ENCODE data around the gene GNB5.
"Not testable (repeated sequence)": the region's sequence is repeated elsewhere in the genome, so short reads cannot be mapped to it uniquely, and the experiment has no call there.

GNB5 gene

DNA sequence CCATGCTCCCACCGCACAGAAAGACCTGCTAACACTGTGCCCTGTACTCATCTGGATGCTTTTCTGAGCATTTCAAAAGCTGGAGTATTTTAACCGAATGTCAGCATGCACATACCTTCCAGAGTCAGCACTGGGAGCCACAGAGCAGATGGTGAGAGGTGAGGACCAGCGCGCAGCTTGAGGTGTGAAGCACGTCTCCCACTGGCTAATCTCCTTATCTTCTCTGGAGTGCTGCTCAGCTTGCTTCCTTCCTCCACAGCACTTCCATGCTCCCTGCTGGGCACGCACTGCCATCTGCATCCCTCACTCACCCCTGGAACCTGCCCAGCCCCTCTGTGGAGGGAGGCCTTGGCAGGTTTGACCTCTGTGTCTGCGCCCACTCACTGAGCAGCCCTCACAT is at the start of gene GNB5:
Gene GNB5, minus strand, starts transcription at position 186 of the 400 bp plus-strand sequence. CDS start 6,716 bp downstream, outside the sequence.
- DNase-seq (ENCODE audit: low read depth in 1 of 2, low spot score in 1 of 2): no peak

DNA sequence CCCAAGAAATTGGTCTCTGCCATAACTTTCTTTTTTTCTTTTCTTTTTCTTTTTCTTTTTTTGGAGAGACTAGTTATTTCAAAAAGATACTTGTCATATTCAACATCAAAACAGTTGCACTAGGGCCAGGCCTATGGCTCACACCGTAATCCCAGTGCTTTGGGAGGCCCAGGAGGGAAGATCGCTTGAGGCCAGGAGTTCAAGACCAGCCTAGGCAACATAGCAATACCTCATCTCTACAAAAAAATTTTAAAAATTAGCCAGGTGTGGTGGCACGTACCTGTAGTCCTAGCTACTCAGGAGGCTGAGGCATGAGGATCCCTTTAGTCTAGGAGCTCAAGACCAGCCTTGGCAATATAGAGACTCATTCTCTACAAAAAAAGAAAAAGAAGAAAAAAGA is 49.0 kb upstream of the GNB5 start:
- DNase-seq (ENCODE audit: low read depth in 1 of 2, low spot score in 1 of 2): no peak

DNA sequence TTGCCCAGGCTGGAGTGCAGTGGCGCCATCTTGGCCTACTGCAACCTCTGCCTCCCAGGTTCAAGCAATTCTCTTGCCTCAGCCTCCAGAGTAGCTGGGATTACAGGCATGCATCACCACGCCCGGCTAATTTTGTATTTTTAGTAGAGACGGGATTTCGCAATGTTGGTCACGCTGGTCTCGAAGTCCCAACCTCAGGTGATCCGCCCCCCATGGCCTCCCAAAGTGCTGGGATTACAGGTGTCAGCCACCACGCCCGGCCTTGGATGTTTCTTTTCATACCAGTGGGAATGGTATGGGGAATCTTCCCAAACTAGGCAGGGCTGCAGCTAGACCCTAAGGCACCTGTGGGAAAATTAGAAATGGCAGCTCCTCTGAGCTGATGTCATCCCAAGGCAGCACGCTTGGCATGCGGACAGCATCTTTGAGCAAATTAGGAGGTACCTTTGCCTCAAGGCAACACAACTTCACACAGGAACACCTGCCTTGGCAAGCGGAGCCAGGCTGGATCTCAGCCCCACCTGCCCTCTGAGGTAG is 47.9 kb upstream of the GNB5 start:
- not testable (repeated sequence) for DNase-seq (ENCODE audit: low read depth in 1 of 2, low spot score in 1 of 2)

DNA sequence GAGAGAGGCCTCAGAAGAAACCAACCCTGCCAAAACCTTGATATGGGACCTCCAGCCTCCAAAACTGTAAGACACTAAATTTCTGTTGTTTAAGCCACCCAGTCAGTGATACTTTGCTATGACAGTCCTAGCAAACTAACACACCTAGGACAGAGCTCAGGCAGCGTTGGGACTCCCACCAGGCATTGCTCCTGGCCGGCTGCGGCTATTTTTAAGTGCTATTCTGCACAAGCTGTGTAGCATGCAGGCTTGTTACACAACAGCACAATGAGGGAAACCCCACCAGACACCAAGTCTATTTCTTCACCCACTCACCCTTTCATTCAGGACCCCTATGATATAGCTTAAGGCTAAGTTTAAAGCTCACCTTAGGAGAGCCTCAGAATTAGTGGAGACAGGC is 47.0 kb upstream of the GNB5 start:
- no peak for DNase-seq (ENCODE audit: low read depth in 1 of 2, low spot score in 1 of 2)

DNA sequence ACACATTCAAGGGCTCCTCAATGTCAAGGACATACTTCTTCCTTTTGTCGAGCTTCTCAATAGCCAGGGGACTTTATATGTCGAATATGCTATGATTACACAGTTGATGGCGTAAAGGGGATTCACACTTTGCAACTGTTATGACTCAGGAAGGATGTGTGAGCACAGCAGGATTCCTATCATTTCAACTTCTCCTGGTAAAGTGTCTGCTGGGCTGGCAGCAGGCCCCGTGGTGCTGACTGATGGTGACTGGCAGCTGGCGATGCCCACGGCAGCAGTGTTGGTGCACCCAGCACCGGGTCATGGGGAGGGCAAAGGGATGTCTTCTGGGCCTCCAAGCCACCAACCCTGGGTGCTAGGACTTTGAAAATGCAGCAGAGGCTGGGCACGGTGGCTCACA is 44.8 kb upstream of the GNB5 start:
- DNase-seq (ENCODE audit: low read depth in 1 of 2, low spot score in 1 of 2): no peak

DNA sequence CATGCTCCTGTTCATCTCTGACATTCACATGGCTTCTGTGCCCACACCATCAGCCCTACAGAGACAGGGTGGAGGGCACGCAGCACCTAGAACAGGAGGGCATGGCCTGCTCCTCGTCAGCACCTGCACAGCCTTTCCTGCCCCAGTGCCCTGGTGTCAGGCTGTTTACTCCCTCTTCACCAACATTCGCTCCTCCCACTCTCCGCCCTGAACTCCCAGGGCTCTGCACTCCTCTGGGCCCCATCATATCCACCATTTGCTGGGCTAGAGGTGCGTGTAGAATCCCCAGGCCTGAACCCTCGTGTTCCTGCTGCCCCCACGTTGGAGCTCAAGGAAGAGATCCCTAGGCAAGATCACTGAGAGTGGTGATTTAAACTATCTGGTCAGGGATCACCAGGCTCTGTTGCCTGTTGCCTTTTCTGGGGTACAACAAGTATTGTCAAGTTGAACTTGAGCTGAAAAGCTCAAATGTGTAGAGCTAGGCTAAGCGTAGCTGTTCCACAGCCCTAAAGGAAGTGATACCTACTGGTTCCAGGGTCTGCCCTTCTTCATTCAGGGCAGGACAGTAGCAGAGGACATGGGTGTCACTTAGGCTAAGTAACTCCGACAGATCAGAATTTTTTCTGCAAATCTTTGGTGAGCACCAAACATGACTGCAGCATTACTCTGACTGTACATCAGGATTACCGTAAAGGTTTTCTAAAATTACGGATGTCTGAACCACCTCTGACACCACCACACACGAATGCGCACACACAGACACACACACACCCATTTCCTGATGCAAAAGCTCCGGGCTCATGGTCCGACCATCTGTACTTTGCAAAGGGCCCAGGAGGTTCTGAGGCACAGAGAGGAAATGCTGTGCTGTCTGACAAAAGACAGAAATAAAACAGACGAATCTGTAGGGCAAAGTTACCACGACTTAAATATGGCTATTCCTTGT is 43.7 kb upstream of the GNB5 start:
- DNase-seq (ENCODE audit: low read depth in 1 of 2, low spot score in 1 of 2): no peak

DNA sequence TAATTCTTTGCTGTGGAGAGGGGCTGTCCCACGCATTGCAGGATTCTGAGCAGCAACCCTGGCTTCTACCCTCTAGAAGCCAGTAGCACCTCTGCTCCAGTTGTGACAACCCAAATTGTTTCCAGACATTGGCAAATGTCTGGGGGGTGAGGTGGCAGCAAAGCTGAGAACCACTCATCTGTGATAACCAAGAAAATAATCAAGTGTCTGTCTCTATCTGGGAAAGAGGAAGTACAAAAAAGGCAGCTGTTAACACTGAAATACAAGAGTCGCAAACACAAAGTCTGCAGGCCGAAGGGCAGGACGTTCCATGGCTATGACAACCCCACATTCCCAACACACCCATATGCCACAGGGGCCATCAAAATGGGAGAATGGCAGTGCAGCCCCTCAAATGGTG is 42.2 kb upstream of the GNB5 start:
- DNase-seq (ENCODE audit: low read depth in 1 of 2, low spot score in 1 of 2): no peak

DNA sequence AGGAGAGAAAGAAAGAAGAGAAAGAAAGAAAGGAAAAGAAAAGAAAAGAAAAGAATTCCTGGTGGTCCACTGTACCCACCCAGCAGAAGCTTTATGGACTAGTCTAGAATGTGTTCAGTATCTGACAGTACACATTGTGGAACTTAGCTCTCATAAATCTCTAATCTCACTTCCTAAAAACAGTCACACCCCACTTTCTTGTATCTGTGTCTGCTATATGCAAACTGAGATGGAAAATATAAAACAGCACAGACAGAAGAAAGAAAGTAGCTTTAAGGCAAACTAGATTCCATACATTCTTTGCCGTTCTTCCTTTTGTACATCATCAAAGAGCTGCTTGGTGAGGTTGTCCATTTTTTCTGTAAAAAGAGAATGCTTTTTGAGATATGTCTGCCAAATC is 41.1 kb upstream of the GNB5 start:
- no peak for DNase-seq (ENCODE audit: low read depth in 1 of 2, low spot score in 1 of 2)

DNA sequence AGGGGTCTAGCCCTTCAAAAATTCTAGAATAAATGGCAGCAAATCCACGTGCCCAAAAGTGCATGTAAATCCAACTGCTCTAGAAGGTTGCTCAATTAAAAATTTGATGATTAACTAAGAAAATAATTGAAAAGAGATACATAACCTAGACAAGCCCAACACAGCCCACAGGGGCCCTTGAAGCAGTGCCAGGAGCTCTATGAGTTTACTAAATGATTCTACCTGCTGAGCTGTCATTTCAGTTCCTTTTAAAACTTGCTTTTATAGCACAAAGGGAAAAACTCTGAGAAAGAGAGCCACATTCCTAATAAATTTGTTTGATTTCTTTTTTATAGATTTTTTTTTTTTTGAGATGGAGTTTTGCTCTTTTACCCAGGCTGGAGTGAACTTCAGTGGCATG is 38.9 kb upstream of the GNB5 start:
- DNase-seq (ENCODE audit: low read depth in 1 of 2, low spot score in 1 of 2): no peak

DNA sequence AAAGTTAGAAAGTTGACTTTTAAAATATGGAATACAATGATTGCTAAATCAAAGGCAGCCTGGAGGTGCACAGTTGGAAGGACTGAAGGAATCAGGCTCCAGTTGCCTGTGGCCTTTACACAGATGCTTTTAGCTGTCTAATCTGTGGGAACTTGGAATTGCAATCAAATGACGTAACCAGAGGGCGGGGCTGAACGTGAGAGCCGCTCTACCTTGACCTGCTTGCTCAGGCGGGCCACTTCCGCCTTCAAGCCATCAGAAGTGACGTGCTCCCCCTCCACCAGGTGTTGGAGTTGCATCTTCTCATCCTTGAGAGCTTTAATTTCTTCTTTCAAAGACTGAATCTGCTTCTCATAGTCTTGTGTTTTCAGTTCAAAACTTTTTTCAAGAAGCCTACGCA is 37.7 kb upstream of the GNB5 start:
- DNase-seq (ENCODE audit: low read depth in 1 of 2, low spot score in 1 of 2): no peak

DNA sequence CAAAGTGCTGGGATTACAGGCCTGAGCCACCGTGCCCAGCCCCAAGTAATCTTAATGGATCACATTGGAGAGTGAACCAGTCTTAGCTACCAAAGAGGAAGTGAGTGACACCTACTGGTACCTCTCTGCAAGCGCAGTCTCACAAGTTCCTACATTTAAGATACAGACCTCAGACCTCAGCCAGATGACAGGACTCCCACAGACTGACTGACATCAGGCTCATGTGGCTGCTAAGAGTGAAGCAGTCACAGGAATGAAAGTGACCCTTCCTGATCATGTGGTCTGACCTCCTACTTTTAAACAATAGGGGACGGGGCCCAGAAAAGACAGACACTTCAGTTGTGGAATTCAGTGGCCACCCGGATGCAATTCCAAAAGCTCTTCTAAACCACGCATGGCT is 36.3 kb upstream of the GNB5 start:
- peak in 1 of 2 donors; percentile 28 for DNase-seq (ENCODE audit: low read depth in 1 of 2, low spot score in 1 of 2)

DNA sequence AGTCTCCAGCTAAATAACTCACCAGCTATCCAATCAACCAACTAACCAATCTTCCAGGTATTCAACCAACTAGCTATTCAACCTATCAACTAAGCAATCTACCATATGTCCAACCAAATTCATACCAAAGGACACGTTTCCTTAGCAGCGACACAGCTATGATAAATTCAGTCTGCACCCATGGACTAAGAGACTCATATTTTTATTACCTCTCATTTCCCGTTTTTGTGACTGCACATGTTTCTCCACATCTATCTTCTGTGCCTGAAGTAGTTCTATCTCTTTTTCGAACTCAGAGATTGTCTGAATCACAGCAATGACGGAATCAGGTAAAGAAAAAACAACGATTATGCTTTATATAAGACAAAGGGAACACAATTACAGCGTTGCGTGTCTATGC is 34.0 kb upstream of the GNB5 start:
- DNase-seq (ENCODE audit: low read depth in 1 of 2, low spot score in 1 of 2): no peak

DNA sequence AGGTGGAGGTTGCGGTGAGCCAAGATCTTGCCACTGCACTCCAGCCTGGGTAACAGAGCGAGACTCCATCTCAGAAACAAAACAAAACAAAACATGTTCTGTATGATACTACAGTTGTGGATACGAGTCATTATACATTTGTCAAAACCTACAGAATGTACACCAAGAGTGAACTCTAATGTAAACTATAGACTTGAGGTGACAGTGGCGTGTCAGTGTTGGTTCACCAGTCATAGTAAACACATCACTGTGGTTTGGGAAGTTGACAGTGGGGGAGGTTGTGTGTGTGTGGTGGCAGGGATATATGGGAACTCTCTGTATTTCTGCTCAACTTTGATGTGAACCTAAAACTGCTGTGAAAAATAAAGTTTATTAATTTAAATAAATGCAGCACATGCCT is 33.0 kb upstream of the GNB5 start:
- no peak for DNase-seq (ENCODE audit: low read depth in 1 of 2, low spot score in 1 of 2)

DNA sequence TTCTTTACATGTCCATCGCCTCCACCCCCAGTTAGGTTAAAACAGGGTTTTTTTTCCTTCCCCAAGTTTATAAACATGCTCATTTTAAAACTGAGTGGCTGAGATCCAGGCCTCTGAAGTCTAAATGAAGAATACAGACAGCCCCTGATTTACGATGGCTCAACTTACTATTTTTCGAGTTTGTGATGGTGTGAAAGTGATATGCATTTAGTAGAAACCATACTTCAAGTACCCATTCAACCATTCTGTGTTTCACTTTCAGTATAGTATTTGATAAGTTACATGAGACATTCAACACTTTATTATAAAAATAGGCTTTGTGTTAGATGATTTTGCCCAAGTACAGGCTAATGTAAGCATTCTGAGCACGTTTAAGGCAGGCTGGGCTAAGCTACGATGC is 30.5 kb upstream of the GNB5 start:
- DNase-seq (ENCODE audit: low read depth in 1 of 2, low spot score in 1 of 2): no peak

DNA sequence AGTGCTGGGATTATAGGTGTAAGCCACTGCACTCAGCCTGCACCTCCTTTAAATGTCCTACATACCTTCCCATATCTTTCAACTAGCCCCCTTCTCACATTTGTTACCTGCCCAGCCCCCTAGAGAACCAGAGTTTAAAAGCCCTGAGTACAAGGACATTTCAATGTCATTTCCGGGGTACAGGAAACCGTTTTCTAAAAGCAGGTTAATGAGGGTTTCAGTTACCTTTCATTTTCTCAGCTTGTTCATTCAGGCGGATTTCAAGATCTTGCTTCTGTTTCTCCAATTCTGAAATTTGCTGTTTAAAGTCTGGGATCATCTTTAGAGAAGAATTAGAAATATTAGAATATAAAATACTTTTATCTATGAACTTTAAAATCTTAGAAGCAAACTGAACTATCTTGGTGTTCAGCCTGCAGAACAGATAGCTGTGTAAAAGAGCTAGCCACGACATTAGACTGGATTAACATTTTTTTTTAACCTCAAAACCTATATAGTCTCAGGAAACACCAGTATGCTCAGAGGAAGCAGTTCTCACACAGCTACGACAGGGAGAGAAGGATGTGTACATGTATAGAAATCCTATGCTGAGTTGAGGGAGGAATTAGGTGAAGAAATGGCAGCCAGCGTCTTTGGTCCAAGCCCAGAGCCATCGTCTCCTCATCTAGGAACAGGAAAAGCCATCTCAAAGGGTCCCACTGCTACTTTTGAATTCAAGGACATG is 29.9 kb upstream of the GNB5 start:
- DNase-seq (ENCODE audit: low read depth in 1 of 2, low spot score in 1 of 2): no peak

DNA sequence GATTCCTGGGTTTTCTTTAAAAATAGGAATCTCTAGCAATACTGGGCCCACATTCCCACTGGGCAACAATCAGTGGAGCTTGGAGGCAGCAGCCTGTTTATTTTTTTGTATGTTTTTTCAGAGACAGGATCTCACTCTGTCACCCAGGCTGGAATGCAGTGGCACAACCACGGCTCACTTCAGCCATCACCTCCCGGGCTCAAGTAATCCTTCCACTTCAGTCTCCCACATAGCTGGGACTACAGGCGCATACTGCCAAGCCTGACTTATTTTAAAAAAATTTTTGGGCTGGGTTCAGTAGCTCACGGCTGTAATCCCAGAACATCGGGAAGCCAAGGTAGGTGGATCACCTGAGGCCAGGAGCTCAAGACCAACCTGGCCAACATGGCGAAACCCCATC is 29.1 kb upstream of the GNB5 start:
- DNase-seq (ENCODE audit: low read depth in 1 of 2, low spot score in 1 of 2): no peak

DNA sequence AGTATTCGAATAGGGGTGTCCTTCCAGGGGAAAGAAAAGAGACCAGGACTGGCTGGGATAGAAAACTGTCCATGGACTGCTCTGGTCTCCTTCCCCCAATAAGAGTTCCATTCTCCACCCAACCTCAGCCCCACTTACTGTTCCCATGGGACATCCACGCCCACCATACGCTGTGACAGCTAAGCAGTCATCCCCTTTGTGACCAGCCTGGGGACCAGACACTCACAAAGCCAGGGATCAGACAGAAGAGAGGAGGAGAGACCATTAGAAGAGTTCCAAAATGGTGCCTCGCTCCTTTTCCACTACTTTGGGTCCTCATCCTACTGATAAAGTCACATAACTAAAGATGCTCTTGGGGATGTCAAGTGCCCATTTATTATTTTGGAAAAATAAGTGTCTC is 27.6 kb upstream of the GNB5 start:
- DNase-seq (ENCODE audit: low read depth in 1 of 2, low spot score in 1 of 2): no peak

DNA sequence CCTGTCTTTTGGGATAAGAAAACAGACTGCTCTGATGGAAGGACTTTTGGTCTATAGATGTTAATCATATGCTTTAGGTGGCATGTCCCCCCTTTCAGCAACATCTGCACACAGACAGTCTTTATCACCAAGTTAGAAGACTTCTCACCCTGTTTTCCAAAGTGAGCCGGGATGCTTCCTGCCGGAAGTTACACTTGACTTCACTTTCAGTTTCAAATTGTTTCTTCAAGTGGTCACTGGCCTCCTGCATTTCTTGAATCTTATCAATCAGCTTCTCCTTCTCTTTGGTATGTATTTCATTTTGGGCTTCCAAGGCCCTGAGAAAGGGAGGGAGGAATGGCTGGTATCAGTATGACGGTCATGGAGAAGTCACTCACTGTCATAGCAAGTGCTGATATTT is 27.2 kb upstream of the GNB5 start:
- DNase-seq (ENCODE audit: low read depth in 1 of 2, low spot score in 1 of 2): no peak

DNA sequence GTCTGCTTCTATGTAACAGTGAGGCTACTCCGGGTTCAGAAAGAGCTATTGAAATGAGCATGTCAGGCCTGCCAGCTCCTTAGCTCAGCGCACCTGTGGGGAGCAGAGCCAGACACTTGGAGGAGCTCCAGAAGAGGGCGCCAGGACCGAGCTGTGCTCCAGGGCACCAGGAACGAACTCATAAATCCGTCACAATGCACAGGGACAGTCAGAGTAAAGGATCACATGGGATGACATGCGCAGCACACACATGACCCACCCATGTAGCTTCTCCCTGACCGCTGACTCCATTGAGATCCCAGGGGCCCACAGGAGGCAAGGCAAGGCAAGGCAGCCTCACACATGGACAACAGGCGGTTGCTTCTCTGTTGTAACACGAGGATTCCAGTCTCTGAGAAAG is 26.0 kb upstream of the GNB5 start:
- DNase-seq (ENCODE audit: low read depth in 1 of 2, low spot score in 1 of 2): no peak

DNA sequence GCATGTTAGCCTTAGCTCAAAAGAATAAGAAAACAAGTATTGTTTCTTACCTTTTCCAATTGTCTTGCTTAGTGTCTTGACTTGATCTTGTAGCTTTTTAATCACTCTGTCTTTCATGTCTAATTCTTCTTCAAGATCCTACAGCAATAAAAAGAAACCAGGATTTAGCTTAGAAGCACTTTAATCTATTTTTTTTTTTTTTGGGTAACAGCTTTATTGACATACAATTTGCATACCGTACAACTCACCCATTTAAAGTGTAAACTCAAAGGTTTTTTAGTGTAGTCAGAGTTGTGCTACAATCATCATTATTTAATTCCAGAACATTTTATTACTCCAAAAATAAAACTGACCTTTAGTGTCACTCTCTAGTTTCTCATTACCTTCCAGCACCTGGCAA is 23.4 kb upstream of the GNB5 start:
- no peak for DNase-seq (ENCODE audit: low read depth in 1 of 2, low spot score in 1 of 2)

DNA sequence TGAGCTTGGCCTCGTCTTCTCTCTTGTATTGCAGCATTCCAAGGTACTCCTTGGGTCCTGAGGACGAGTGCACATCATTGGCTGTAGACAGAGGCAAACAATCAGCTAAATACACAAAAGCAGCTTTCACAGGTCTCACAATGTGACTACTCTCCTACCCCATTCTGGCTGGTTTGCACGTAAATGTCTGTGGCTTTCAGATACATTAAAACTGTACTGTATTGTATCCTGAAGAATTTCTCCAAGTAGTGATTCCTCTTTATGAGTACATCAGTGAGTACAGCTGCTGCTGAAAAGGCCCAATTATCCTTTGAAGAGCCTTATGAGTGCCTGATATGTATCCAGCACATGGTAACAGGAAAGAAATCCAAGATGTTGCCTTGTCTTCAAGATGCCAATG is 22.0 kb upstream of the GNB5 start:
- DNase-seq (ENCODE audit: low read depth in 1 of 2, low spot score in 1 of 2): no peak

DNA sequence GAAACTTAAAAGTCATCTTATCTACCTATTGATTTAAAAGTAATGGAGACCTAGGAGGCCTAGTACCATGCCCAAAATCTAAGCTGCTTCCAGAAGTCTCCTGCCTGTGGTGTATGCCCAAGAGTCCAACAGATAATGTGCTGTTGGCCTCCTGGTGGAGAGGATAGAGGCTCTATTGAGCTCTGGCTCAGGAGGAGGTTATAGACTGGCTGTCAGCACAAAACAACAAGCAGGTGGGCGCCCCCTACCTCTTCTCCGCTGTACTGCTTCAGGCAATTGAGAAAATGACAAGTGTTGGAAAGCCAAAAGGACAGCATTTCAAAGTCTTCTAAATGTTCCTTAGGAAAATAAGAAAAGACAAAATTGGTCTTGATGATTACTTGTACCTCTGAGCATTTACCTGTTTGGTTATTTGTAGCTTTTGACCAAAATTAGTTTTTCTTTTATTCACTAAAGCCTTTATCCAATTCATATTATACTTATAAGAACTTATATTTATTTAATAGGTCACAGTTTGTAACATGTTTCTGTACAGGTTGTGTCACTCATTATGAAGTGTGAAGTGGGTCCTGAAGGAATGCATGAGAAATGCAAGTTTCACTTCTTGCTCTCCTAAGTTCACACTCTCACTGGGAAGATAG is 17.2 kb upstream of the GNB5 start:
- peak; percentile 49 to 60 for DNase-seq (ENCODE audit: low read depth in 1 of 2, low spot score in 1 of 2)

All from activated T-helper 1 cell treated with anti-CD3 and anti-CD28 coated beads, Interleukin-2, amount 50 U/mL, for 16 hours (primary cell).